ENCODE results near the gene IL22RA1.

IL22RA1 gene

GRCh38 chr1:24080131-24080530 is 62.8 kb downstream of the IL22RA1 start:
- H3K9me3 ChIP-seq (ENCODE audit: control insufficient read depth in 1 of 2, low read length in 2 of 2) = no peaks in the 10 kb centered on the region
- no peaks in the 10 kb centered on the region for H3K36me3 ChIP-seq (ENCODE audit: control insufficient read depth in 1 of 2, insufficient read depth in 2 of 2, low read length in 2 of 2)
- no peak overlapping the region for H3K4me3 ChIP-seq (ENCODE audit: low read depth in 1 of 2, low read length in 2 of 2)
- no peaks in the 10 kb centered on the region for H3K27me3 ChIP-seq (ENCODE audit: low read depth, low read length)
- H3K27ac ChIP-seq (ENCODE audit: low read length) = no peak overlapping the region
- no peaks in the 10 kb centered on the region for H3K4me1 ChIP-seq (ENCODE audit: control insufficient read depth in 1 of 2, insufficient read depth in 2 of 2, low read length in 2 of 2)

GRCh38 chr1:24077278-24077978 is 65.5 kb downstream of the IL22RA1 start:
- Histone ChIP-seq H3K27ac (ENCODE audit: low read length) (no peak overlapping the region), H3K36me3 (ENCODE audit: control insufficient read depth in 1 of 2, insufficient read depth in 2 of 2, low read length in 2 of 2) (no peaks in the 10 kb centered on the region), H3K27me3 (ENCODE audit: low read depth, low read length) (no peaks in the 10 kb centered on the region), H3K4me1 (ENCODE audit: control insufficient read depth in 1 of 2, insufficient read depth in 2 of 2, low read length in 2 of 2) (no peaks in the 10 kb centered on the region), H3K4me3 (ENCODE audit: low read depth in 1 of 2, low read length in 2 of 2) (no peak overlapping the region), H3K9me3 (ENCODE audit: control insufficient read depth in 1 of 2, low read length in 2 of 2) (no peaks in the 10 kb centered on the region)

- Histone ChIP-seq H3K4me1 (ENCODE audit: control insufficient read depth in 1 of 2, insufficient read depth in 2 of 2, low read length in 2 of 2) (no peaks in the 10 kb centered on the region), H3K36me3 (ENCODE audit: control insufficient read depth in 1 of 2, insufficient read depth in 2 of 2, low read length in 2 of 2) (no peaks in the 10 kb centered on the region), H3K27ac (ENCODE audit: low read length) (no peak overlapping the region), H3K9me3 (ENCODE audit: control insufficient read depth in 1 of 2, low read length in 2 of 2) (no peaks in the 10 kb centered on the region), H3K27me3 (ENCODE audit: low read depth, low read length) (no peaks in the 10 kb centered on the region), H3K4me3 (ENCODE audit: low read depth in 1 of 2, low read length in 2 of 2) (no peak overlapping the region)
Observed at GRCh38 chr1:24075946-24076345, 67.0 kb downstream of the IL22RA1 start.

GRCh38 chr1:24075590-24075854 is 67.4 kb downstream of the IL22RA1 start:
- Histone ChIP-seq H3K4me1 (ENCODE audit: control insufficient read depth in 1 of 2, insufficient read depth in 2 of 2, low read length in 2 of 2) (no peaks in the 10 kb centered on the region), H3K4me3 (ENCODE audit: low read depth in 1 of 2, low read length in 2 of 2) (no peak overlapping the region), H3K27ac (ENCODE audit: low read length) (no peak overlapping the region), H3K27me3 (ENCODE audit: low read depth, low read length) (no peaks in the 10 kb centered on the region), H3K36me3 (ENCODE audit: control insufficient read depth in 1 of 2, insufficient read depth in 2 of 2, low read length in 2 of 2) (no peaks in the 10 kb centered on the region), H3K9me3 (ENCODE audit: control insufficient read depth in 1 of 2, low read length in 2 of 2) (no peaks in the 10 kb centered on the region)

GRCh38 chr1:24074817-24075589 is 67.9 kb downstream of the IL22RA1 start:
- no peak overlapping the region for H3K4me3 ChIP-seq (ENCODE audit: low read depth in 1 of 2, low read length in 2 of 2)
- no peak overlapping the region for H3K27ac ChIP-seq (ENCODE audit: low read length)
- H3K27me3 ChIP-seq (ENCODE audit: low read depth, low read length) = no peaks in the 10 kb centered on the region
- H3K4me1 ChIP-seq (ENCODE audit: control insufficient read depth in 1 of 2, insufficient read depth in 2 of 2, low read length in 2 of 2) = no peaks in the 10 kb centered on the region
- H3K9me3 ChIP-seq (ENCODE audit: control insufficient read depth in 1 of 2, low read length in 2 of 2) = no peaks in the 10 kb centered on the region
- no peaks in the 10 kb centered on the region for H3K36me3 ChIP-seq (ENCODE audit: control insufficient read depth in 1 of 2, insufficient read depth in 2 of 2, low read length in 2 of 2)

GRCh38 chr1:24074196-24074595 is 68.7 kb downstream of the IL22RA1 start:
- Histone ChIP-seq H3K27me3 (ENCODE audit: low read depth, low read length) (no peaks in the 10 kb centered on the region), H3K27ac (ENCODE audit: low read length) (no peak overlapping the region), H3K36me3 (ENCODE audit: control insufficient read depth in 1 of 2, insufficient read depth in 2 of 2, low read length in 2 of 2) (no peaks in the 10 kb centered on the region), H3K4me3 (ENCODE audit: low read depth in 1 of 2, low read length in 2 of 2) (no peak overlapping the region), H3K4me1 (ENCODE audit: control insufficient read depth in 1 of 2, insufficient read depth in 2 of 2, low read length in 2 of 2) (no peaks in the 10 kb centered on the region), H3K9me3 (ENCODE audit: control insufficient read depth in 1 of 2, low read length in 2 of 2) (no peaks in the 10 kb centered on the region)

GRCh38 chr1:24071941-24072340 is 71.0 kb downstream of the IL22RA1 start:
- Histone ChIP-seq H3K36me3 (ENCODE audit: control insufficient read depth in 1 of 2, insufficient read depth in 2 of 2, low read length in 2 of 2) (no peaks in the 10 kb centered on the region), H3K27me3 (ENCODE audit: low read depth, low read length) (no peaks in the 10 kb centered on the region), H3K9me3 (ENCODE audit: control insufficient read depth in 1 of 2, low read length in 2 of 2) (no peaks in the 10 kb centered on the region)

GRCh38 chr1:24070821-24071393 is 72.0 kb downstream of the IL22RA1 start:
- H3K36me3 ChIP-seq (ENCODE audit: control insufficient read depth in 1 of 2, insufficient read depth in 2 of 2, low read length in 2 of 2) = no peaks in the 10 kb centered on the region

More at GRCh38 chr1:24071941-24072340, 71.0 kb downstream of the IL22RA1 start:
- no peaks in the 10 kb centered on the region for H3K4me1 ChIP-seq (ENCODE audit: control insufficient read depth in 1 of 2, insufficient read depth in 2 of 2, low read length in 2 of 2)
- no peak overlapping the region for H3K27ac ChIP-seq (ENCODE audit: low read length)
- H3K4me3 ChIP-seq (ENCODE audit: low read depth in 1 of 2, low read length in 2 of 2) = no peak overlapping the region

GRCh38 chr1:24069817-24070216 is 73.1 kb downstream of the IL22RA1 start:
- H3K4me3 ChIP-seq (ENCODE audit: low read depth in 1 of 2, low read length in 2 of 2) = no peak overlapping the region
- H3K4me1 ChIP-seq (ENCODE audit: control insufficient read depth in 1 of 2, insufficient read depth in 2 of 2, low read length in 2 of 2) = no peaks in the 10 kb centered on the region
- no peaks in the 10 kb centered on the region for H3K36me3 ChIP-seq (ENCODE audit: control insufficient read depth in 1 of 2, insufficient read depth in 2 of 2, low read length in 2 of 2)
- no peak overlapping the region for H3K27ac ChIP-seq (ENCODE audit: low read length)
- H3K9me3 ChIP-seq (ENCODE audit: control insufficient read depth in 1 of 2, low read length in 2 of 2) = no peaks in the 10 kb centered on the region
- no peaks in the 10 kb centered on the region for H3K27me3 ChIP-seq (ENCODE audit: low read depth, low read length)

More at GRCh38 chr1:24070821-24071393, 72.0 kb downstream of the IL22RA1 start:
- Histone ChIP-seq H3K9me3 (ENCODE audit: control insufficient read depth in 1 of 2, low read length in 2 of 2) (no peaks in the 10 kb centered on the region), H3K4me1 (ENCODE audit: control insufficient read depth in 1 of 2, insufficient read depth in 2 of 2, low read length in 2 of 2) (no peaks in the 10 kb centered on the region), H3K27ac (ENCODE audit: low read length) (no peak overlapping the region), H3K4me3 (ENCODE audit: low read depth in 1 of 2, low read length in 2 of 2) (no peak overlapping the region), H3K27me3 (ENCODE audit: low read depth, low read length) (no peaks in the 10 kb centered on the region)
